Activated CD4-positive, alpha-beta memory T cell treated with anti-CD3 and anti-CD28 coated beads for 36 hours (primary cell): ENCODE measurements around the gene ZFTA. TPM values are rescaled to one million over a fixed set of nuclear protein-coding genes. Genes with fewer than 3 reads are reported as not detected.
A peak's percentile ranks its signal among the peaks of the same experiment; 100 is the strongest.

Source experiments
- CTCF ChIA-PET: fragments of 350-600 bp; sonication (Branson Sonifier 250); formaldehyde crosslinking; loops from one replicate; lab custom pipeline; 2021; ENCODE audit warnings: antibody characterized with exemption, inconsistent platforms; lab: Charles Lee
- POLR2A ChIA-PET: fragments of 350-600 bp; sonication (Branson Sonifier 250); formaldehyde crosslinking; loops from one replicate; lab custom pipeline; 2021; ENCODE audit warnings: antibody characterized with exemption; lab: Charles Lee
- DNase-seq: peaks from one replicate; pipeline ENCODE4 v3.0.0-alpha.2; 2020
- H3K27ac Mint-ChIP-seq: one replicate; pipeline ENCODE4 v1.8.0; 2021; ENCODE audit warnings: mixed read lengths
- H3K27me3 Mint-ChIP-seq: one replicate; pipeline ENCODE4 v1.8.0; 2021; ENCODE audit warnings: mixed read lengths
- H3K36me3 Mint-ChIP-seq: one replicate; pipeline ENCODE4 v1.8.0; 2021; ENCODE audit warnings: mixed read lengths
- H3K4me1 Mint-ChIP-seq: one replicate; pipeline ENCODE4 v1.8.0; 2021; ENCODE audit warnings: low read depth, mixed read lengths
- H3K4me3 Mint-ChIP-seq: one replicate; pipeline ENCODE4 v1.8.0; 2021; ENCODE audit warnings: mild to moderate bottlenecking, mixed read lengths
- H3K9me3 Mint-ChIP-seq: one replicate; pipeline ENCODE4 v1.8.0; 2021; ENCODE audit warnings: mixed read lengths
- intact Hi-C: fragments of 100-400 bp; cut with micrococcal nuclease; formaldehyde crosslinking; loops from one replicate; pipeline ENCODE4 v1.15.1; 2023
- total RNA-seq, 2 experiments: library from RNA; stranded (reverse); gene quantifications; one replicate each; pipeline ENCODE4 v1.2.3, GENCODE V29; 2021

ZFTA gene
- total RNA-seq, 2 experiments from 2014 or later = 1.3 to 1.5 TPM

- Mint-ChIP-seq H3K9me3 (no peaks in the 10 kb centered on the region), H3K4me3 (no peak overlapping the region), H3K27ac (no peak overlapping the region), H3K36me3 (no peaks in the 10 kb centered on the region), H3K27me3 (no peaks in the 10 kb centered on the region), H3K4me1 (peaks cover 2% of the 10 kb centered on the region)
- intact Hi-C loops = loop anchor here (2.0 to 5.0 kb wide), 2 partner anchors 100 to 262 kb away; no protein-coding TSS in a partner anchor
- ChIA-PET POLR2A (interaction anchor here (1.1 kb wide), 1 partner anchor 68 kb away, joined by 3 read pairs; no protein-coding TSS in a partner anchor), CTCF (interaction anchor here (0.5 to 3.0 kb wide), 38 partner anchors 8 to 410 kb away, joined by 3 to 34 read pairs (median 4); partner anchors contain the start of genes ATL3 and RTN3)
- DNase-seq = peak; percentile 73
Measured at GRCh38 chr11:63738720-63739360, 29.7 kb downstream of the ZFTA start.

- ChIA-PET CTCF (interaction anchor here (0.6 to 3.0 kb wide), 19 partner anchors 9 to 259 kb away, joined by 3 to 34 read pairs (median 5); partner anchors contain the start of genes ATL3 and RTN3), POLR2A (no interaction called here)
- H3K27me3 Mint-ChIP-seq = no peaks in the 10 kb centered on the region
- no peaks in the 10 kb centered on the region for H3K36me3 Mint-ChIP-seq
- H3K4me3 Mint-ChIP-seq = no peak overlapping the region
- H3K27ac Mint-ChIP-seq = no peak overlapping the region
- H3K9me3 Mint-ChIP-seq = no peaks in the 10 kb centered on the region
- intact Hi-C loops = loop anchor here (2.0 to 5.0 kb wide), 2 partner anchors 99 to 260 kb away; no protein-coding TSS in a partner anchor
- DNase-seq = no peak
- H3K4me1 Mint-ChIP-seq = peaks cover 2% of the 10 kb centered on the region
Measured at GRCh38 chr11:63737718-63738117, 30.9 kb downstream of the ZFTA start.

GRCh38 chr11:63736864-63737263, 31.7 kb downstream of the ZFTA start:
- intact Hi-C loops = loop anchor here (5.0 kb wide), 1 partner anchor 260 kb away; no protein-coding TSS in a partner anchor
- Mint-ChIP-seq H3K36me3 (no peaks in the 10 kb centered on the region), H3K27ac (no peak overlapping the region), H3K4me3 (no peak overlapping the region), H3K9me3 (no peaks in the 10 kb centered on the region), H3K4me1 (peaks cover 2% of the 10 kb centered on the region), H3K27me3 (no peaks in the 10 kb centered on the region)
- no peak for DNase-seq
- ChIA-PET CTCF (interaction anchor here (1.4 to 2.7 kb wide), 4 partner anchors 68 to 257 kb away, joined by 3 to 12 read pairs (median 6); no protein-coding TSS in a partner anchor), POLR2A (interaction anchor here (0.6 kb wide), 1 partner anchor 127 kb away, joined by 3 read pairs; no protein-coding TSS in a partner anchor)

GRCh38 chr11:63729326-63729725, 39.2 kb downstream of the ZFTA start:
- H3K4me1 Mint-ChIP-seq = no peaks in the 10 kb centered on the region
- DNase-seq = no peak
- POLR2A ChIA-PET = no interaction called here
- H3K36me3 Mint-ChIP-seq = no peaks in the 10 kb centered on the region
- CTCF ChIA-PET = no interaction called here
- no peak overlapping the region for H3K4me3 Mint-ChIP-seq
- intact Hi-C loops = no loop called here
- no peak overlapping the region for H3K27ac Mint-ChIP-seq
- no peaks in the 10 kb centered on the region for H3K27me3 Mint-ChIP-seq
- H3K9me3 Mint-ChIP-seq = no peaks in the 10 kb centered on the region

GRCh38 chr11:63720611-63721010, 48.0 kb downstream of the ZFTA start:
- CTCF ChIA-PET = no interaction called here
- H3K4me3 Mint-ChIP-seq = no peak overlapping the region
- no peaks in the 10 kb centered on the region for H3K9me3 Mint-ChIP-seq
- no peak overlapping the region for H3K27ac Mint-ChIP-seq
- intact Hi-C loops = no loop called here
- H3K4me1 Mint-ChIP-seq = peaks cover 6% of the 10 kb centered on the region
- DNase-seq = no peak
- H3K36me3 Mint-ChIP-seq = peaks cover 3% of the 10 kb centered on the region
- H3K27me3 Mint-ChIP-seq = no peaks in the 10 kb centered on the region
- POLR2A ChIA-PET = no interaction called here

GRCh38 chr11:63719987-63720386, 48.6 kb downstream of the ZFTA start:
- intact Hi-C loops = no loop called here
- peaks cover 3% of the 10 kb centered on the region for H3K36me3 Mint-ChIP-seq

GRCh38 chr11:63719001-63719400, 49.6 kb downstream of the ZFTA start:
- Mint-ChIP-seq H3K27ac (no peak overlapping the region), H3K4me3 (no peak overlapping the region), H3K27me3 (no peaks in the 10 kb centered on the region), H3K36me3 (peaks cover 3% of the 10 kb centered on the region), H3K4me1 (peaks cover 6% of the 10 kb centered on the region), H3K9me3 (no peaks in the 10 kb centered on the region)
- no peak for DNase-seq
- CTCF ChIA-PET = no interaction called here
- POLR2A ChIA-PET = no interaction called here
- intact Hi-C loops = no loop called here

More at GRCh38 chr11:63719987-63720386, 48.6 kb downstream of the ZFTA start:
- H3K27ac Mint-ChIP-seq = no peak overlapping the region
- H3K4me3 Mint-ChIP-seq = no peak overlapping the region
- ChIA-PET CTCF (no interaction called here), POLR2A (no interaction called here)
- DNase-seq = no peak
- H3K9me3 Mint-ChIP-seq = no peaks in the 10 kb centered on the region
- no peaks in the 10 kb centered on the region for H3K27me3 Mint-ChIP-seq
- H3K4me1 Mint-ChIP-seq = peaks cover 6% of the 10 kb centered on the region

Other genes with a start within 250 kb of the ZFTA start
- gene PLAAT4, start 232.0 kb downstream of the ZFTA start, total RNA-seq = 10 to 100 TPM; 35.7 to 36.3 TPM
- gene PLAAT2, start 205.4 kb downstream of the ZFTA start, total RNA-seq = under 1 TPM in 1 of 2 experiments, not detected in 1; 0.44 TPM
- 10 to 100 TPM; 10.3 to 10.4 TPM for gene PLAAT3, start 154.3 kb downstream of the ZFTA start, total RNA-seq
- gene ATL3, start 97.4 kb downstream of the ZFTA start, total RNA-seq = 10 to 100 TPM; 31.3 to 34.6 TPM
- 10 to 100 TPM; 54.4 to 58.4 TPM for gene RTN3, start 87.3 kb downstream of the ZFTA start, total RNA-seq
- gene SPINDOC, start 44.7 kb upstream of the ZFTA start, total RNA-seq = 10 to 100 TPM; 27.9 to 29.3 TPM
- gene MARK2, start 70.3 kb upstream of the ZFTA start, total RNA-seq = 10 to 100 TPM; 20.0 to 29.0 TPM
- under 1 TPM; 0.21 to 0.27 TPM for gene RCOR2, start 148.4 kb upstream of the ZFTA start, total RNA-seq
- 10 to 100 TPM; 15.4 to 17.3 TPM for gene NAA40, start 170.2 kb upstream of the ZFTA start, total RNA-seq
- gene COX8A, start 205.8 kb upstream of the ZFTA start, total RNA-seq = 100 to 1,000 TPM; 559 to 581 TPM
- 10 to 100 TPM; 69.5 to 72.2 TPM for gene OTUB1, start 217.7 kb upstream of the ZFTA start, total RNA-seq